DLD1 (cell line): ENCODE data around the gene SLC66A1.
"Not testable (repeated sequence)": the region's sequence is repeated elsewhere in the genome, so short reads cannot be mapped to it uniquely, and the experiment has no call there.

ENCODE experiments used
- in situ Hi-C: cut with HindIII; loops from 2 replicates; pipeline ENCODE4 v1.10.0; 2017; ENCODE audit warnings: low sequenced_read_pairs

SLC66A1 gene, protein sequence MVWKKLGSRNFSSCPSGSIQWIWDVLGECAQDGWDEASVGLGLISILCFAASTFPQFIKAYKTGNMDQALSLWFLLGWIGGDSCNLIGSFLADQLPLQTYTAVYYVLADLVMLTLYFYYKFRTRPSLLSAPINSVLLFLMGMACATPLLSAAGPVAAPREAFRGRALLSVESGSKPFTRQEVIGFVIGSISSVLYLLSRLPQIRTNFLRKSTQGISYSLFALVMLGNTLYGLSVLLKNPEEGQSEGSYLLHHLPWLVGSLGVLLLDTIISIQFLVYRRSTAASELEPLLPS

GRCh38 chr1:19311931-19312781, at the start of gene SLC66A1, which contains the start of gene AKR7A2:
Gene SLC66A1, plus strand, starts transcription at chr1:19312326. Its CDS starts 5,352 bp downstream, at chr1:19317678.
Gene AKR7A2, minus strand, starts transcription at chr1:19312144. Its CDS starts 20 bp downstream, at chr1:19312124.
- in situ Hi-C loops = no loop called here

DNA sequence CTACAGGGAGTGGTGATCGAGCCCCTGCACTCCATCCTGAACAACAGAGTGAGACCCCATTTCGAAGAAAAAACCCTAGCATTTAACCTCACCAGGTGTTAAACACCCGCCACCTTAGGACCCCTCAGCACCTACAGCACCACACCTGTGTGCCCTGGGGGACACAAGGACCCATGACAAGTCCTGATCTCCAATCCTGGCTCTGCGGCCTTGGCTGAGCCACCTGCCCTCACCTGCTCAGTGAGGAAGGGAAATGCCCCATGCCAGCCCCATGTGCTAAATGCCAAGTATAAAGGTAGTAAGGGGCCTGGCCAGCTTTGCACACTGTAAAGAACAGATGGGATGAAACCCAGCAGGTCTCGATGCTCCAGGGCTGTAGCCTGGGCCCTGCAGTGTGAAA, 49.4 kb upstream of the SLC66A1 start:
- in situ Hi-C loops = no loop called here

DNA sequence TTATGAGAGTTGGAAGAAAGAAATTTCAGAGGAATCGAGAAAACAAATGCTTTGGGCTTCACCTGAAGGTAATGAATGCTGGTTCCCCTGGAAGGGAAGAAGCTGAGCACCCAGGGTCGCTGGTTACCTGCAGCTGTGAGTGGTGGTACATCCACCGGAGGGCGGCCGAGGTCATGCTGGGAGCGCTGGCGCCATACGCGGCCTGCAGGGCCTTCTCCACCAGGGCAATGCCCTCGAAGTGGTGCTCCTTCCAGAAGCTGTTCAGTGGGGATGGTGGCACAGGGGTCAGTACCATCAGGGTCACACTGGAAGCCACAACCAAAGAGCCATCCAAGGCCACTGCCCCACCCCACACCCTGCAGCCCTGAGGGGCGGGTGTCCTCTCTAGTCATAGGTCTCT, 43.7 kb upstream of the SLC66A1 start:
- in situ Hi-C loops = no loop called here

DNA sequence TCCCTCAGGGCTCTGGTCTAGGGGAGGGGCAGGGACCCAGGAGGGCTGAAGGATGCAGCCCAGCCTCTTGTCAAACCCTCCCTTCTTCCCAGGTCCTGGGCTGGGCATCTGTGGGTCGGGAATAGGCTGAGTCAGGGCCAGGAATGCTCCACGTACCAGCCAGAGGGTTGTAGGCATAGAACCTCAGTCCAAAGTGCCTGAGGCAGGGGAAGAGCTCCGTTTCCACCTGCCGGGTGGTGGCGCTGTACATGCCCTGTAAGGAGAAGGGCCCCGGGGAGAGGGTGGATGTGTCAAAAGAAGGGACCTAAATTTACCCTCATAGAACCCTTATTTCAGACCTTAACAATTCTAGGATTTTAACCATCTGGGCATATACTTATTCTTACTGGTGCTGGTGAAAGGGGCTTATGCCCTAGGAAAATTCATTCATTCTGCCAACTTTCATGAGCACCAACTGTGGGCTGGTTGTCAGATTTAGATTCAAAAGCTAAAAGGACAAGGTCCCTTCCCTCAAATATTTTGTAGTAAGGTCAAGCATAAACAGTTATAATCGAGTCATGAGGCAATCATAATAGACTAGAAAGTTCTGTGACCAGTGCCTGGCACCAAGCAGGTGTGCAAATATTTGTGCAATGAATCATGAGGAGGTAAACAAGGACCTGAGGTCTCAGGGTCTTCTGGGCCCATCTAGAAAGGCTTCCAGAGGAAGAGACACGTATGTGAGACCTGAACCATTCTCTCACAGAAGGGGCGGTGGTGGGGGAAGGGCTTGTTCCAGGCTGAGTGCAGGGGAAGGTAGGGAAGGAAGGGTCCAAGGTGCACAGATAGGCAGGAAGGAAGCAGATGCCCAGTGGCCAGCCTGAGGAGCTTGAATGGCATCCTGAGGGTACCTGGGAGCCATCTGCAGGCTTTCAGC, 42.4 kb upstream of the SLC66A1 start:
- in situ Hi-C loops = not testable (repeated sequence)

DNA sequence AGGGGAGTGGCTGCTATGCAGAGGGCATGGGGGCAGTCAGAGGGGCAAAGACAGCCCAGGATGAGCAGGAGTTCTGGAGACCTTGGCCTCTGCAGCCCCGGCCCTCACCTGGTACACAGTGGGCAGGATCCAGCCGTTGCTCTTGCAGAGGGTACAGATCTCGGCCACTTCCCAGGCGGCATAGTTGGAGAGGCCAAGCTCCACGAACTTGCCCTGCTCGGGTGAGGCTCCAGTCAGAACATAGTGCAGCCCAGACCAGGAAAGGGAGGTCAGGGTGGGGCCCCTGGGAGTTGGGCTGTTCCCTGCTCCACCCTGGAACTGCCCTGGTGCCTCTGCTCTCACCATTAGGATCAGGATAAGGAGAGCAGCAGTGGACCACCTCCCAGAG, 41.8 kb upstream of the SLC66A1 start:
- in situ Hi-C loops = not testable (repeated sequence)

GRCh38 chr1:19272064-19272463, 40.1 kb upstream of the SLC66A1 start:
- in situ Hi-C loops = no loop called here

DNA sequence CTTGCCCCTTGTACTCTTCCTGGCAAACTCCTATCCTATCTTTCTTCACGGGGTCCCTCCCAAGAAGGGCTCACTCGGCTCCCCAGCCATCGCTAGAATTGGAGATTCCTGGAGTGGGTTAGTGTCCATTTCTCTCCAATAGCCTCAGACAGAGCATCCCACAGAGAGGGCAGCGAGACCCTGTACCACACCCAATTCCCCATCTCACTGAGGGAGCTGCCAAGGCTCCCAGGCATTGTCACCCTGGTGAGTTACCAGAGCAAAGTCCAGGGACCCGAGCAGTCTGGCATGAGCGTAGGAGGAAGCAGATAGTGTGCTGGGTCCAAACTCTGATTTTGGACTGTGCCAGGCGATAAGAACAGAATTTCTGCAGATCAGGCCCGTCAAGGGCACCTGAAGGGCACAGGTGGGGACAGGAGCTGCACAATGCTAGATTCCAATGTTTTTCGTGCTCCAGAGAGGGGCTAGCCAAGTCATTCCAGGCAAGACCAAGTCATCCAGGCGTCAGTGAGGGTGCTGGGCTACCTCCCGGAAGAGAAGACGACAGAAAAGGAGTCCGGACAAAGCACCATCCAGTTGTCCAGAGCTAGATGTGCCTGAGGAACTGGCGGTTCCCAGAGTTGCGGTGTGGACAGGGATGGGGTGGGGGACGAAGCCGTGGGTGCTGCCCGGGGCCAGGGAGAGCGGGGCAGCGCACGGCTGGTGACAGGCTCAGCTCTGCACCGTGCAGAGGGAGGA, 38.9 kb upstream of the SLC66A1 start:
- in situ Hi-C loops = no loop called here

- in situ Hi-C loops = not testable (repeated sequence)
Measured at GRCh38 chr1:19273844-19274531, 38.1 kb upstream of the SLC66A1 start.

- in situ Hi-C loops = no loop called here
Measured at GRCh38 chr1:19274636-19275035, 37.5 kb upstream of the SLC66A1 start.

GRCh38 chr1:19283891-19284290, 28.2 kb upstream of the SLC66A1 start:
- in situ Hi-C loops = no loop called here

GRCh38 chr1:19284881-19285280, 27.2 kb upstream of the SLC66A1 start:
- in situ Hi-C loops = no loop called here

DNA sequence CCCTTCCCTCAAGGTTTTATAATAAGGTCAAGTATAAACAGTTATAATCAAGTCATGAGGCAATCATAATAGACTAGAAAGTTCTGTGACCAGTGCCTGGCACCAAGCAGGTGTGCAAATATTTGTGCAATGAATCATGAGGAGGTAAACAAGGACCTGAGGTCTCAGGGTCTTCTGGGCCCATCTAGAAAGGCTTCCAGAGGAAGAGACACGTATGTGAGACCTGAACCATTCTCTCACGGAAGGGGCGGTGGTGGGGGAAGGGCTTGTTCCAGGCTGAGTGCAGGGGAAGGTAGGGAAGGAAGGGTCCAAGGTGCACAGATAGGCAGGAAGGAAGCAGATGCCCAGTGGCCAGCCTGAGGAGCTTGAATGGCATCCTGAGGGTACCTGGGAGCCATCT, 26.8 kb upstream of the SLC66A1 start:
- in situ Hi-C loops = not testable (repeated sequence)

- in situ Hi-C loops = not testable (repeated sequence)
Measured at GRCh38 chr1:19285807-19286206, 26.3 kb upstream of the SLC66A1 start.

- in situ Hi-C loops = no loop called here
Measured at GRCh38 chr1:19287436-19288185, 24.5 kb upstream of the SLC66A1 start.

- in situ Hi-C loops = not testable (repeated sequence)
Measured at GRCh38 chr1:19288324-19289241, 23.5 kb upstream of the SLC66A1 start, which contains the start of gene AKR7A3. Gene AKR7A3, minus strand, starts transcription at chr1:19288770. Its CDS starts 61 bp downstream, at chr1:19288709.

GRCh38 chr1:19289244-19289643, 22.9 kb upstream of the SLC66A1 start:
- in situ Hi-C loops = no loop called here

DNA sequence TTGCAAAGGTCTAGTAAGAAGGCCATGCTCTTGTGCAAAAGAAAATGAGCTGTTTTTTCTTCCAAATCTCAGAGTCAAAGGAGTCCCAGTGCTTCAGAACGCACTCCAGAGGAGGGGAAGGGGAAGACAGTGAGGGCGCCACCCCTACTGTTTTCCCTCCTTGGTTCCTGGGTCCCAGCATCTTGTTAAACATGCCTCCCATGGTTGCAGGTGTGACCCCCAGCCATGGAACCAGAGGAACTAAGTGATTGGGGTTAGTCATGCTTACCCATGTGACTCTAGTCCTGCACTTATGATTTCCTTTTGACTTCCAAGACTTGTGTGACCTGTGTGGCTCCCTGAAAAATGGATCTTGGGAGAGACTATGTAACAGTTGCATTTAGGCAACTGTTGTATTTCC, 17.5 kb upstream of the SLC66A1 start:
- in situ Hi-C loops = no loop called here

DNA sequence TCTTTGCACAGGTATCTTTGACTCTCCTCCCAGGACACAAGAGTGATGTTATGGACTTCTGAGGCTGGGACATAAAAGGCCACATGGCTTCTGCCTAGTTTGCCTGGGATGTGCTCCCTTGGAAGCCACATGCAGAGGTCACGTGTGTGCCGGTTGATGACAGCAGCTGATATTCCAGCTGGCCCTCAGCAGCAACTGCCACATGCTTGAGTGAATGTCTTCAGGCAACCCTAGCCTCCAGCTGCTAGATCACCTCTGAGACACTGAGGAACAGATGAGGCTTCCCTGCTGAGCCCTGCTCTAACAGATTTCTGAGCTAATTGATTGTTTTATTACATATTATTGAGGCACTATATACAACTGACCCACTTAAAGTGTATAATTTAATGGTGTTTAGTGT, 11.9 kb upstream of the SLC66A1 start:
- in situ Hi-C loops = no loop called here
